Fibroblast of villous mesenchyme (primary cell): Measurements from ENCODE around the gene ANO2. TPM values are rescaled to one million over a fixed set of nuclear protein-coding genes. Genes with fewer than 3 reads are reported as not detected.

ENCODE experiments used
- DNase-seq: peaks from one replicate; pipeline ENCODE4 v3.0.0-alpha.2; 2010; ENCODE audit warnings: low read depth
- H3K4me3 ChIP-seq: 2 replicates; pipeline ENCODE4 v1.5.1; 2011; ENCODE audit warnings: low read depth, mild to moderate bottlenecking, low read length
- total RNA-seq: library from RNA; depleted of rRNA; stranded (reverse); fragments of >200 nt; gene quantifications from 2 replicates; pipeline ENCODE4 v1.2.3, GENCODE V29; 2012
- TF ChIP-seq, protein P1 (sequence below): IDR thresholded peaks from 2 replicates; pipeline ENCODE4 v1.5.1; 2012; ENCODE audit warnings: low read depth, mild to moderate bottlenecking, low read length; ENCODE audit not compliant: insufficient read depth

Gene ANO2
- total RNA-seq, 1 donor, result 0.43 TPM

- DNase-seq, result no peak
- TF ChIP-seq, protein P1, sequence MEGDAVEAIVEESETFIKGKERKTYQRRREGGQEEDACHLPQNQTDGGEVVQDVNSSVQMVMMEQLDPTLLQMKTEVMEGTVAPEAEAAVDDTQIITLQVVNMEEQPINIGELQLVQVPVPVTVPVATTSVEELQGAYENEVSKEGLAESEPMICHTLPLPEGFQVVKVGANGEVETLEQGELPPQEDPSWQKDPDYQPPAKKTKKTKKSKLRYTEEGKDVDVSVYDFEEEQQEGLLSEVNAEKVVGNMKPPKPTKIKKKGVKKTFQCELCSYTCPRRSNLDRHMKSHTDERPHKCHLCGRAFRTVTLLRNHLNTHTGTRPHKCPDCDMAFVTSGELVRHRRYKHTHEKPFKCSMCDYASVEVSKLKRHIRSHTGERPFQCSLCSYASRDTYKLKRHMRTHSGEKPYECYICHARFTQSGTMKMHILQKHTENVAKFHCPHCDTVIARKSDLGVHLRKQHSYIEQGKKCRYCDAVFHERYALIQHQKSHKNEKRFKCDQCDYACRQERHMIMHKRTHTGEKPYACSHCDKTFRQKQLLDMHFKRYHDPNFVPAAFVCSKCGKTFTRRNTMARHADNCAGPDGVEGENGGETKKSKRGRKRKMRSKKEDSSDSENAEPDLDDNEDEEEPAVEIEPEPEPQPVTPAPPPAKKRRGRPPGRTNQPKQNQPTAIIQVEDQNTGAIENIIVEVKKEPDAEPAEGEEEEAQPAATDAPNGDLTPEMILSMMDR, result no peak
- H3K4me3 ChIP-seq, result no peak overlapping the region
These were observed 160.5 kb downstream of the ANO2 start for GRCh38 chr12:5784462-5785130.

DNA sequence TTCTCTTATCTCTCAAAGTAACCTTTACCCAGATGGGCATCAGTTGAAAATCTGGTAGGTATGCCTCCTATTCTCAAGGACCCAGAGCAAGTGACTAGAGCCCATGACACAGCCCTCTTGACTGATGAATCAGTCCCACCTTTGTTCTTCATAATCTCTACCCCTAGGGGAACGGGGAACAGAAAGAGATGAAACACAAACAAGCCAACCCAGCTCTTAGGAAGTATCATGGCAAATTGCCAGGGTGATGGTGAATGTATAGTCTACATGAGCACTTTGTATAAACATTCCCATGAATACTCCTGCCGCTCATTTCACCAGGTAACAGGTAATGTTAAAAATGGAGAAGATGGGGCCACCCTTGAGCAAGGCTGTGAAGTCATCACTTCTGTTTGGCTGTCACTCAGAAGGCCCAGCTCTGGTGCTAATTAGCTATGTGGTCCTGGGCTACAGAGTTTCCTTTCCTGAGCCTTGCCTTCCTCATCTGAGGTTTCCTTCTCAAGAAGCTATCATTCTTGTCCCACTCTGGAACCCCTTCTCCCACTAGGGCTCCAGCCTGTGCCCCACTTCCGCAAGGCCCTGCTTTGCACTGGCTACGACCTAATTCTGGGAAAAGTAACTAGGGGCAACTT, 161.7 kb downstream of the ANO2 start:
- TF ChIP-seq, protein P1, result no peak
- DNase-seq, result no peak
- no peak overlapping the region for H3K4me3 ChIP-seq

DNA sequence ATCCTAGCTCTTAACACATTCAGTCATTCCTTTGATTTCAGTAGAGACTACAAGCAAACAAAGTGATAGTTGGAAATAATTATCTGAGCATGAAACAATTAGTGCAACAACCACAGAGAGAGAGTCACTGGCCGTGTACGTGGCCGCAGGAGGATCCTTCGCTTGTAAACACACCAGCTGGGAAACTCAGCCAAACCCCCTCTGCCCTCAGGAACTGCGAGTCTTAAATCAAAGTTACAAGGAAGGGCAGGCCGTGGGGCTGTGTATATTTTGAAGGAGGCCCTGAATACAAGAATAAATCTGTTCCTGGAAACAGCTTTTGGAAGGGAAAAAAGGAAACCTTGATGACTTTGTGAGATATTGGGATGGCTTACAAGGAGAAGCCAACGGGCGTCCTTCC, 164.5 kb downstream of the ANO2 start:
- no peak for DNase-seq
- H3K4me3 ChIP-seq, result no peak overlapping the region
- TF ChIP-seq, protein P1, result no peak

GRCh38 chr12:5779401-5779800, 165.7 kb downstream of the ANO2 start:
- H3K4me3 ChIP-seq, result no peak overlapping the region
- TF ChIP-seq, protein P1, result no peak

GRCh38 chr12:5778821-5779220, 166.2 kb downstream of the ANO2 start:
- TF ChIP-seq, protein P1, result no peak
- no peak for DNase-seq
- no peak overlapping the region for H3K4me3 ChIP-seq

More at GRCh38 chr12:5779401-5779800, 165.7 kb downstream of the ANO2 start:
- DNase-seq, result no peak

DNA sequence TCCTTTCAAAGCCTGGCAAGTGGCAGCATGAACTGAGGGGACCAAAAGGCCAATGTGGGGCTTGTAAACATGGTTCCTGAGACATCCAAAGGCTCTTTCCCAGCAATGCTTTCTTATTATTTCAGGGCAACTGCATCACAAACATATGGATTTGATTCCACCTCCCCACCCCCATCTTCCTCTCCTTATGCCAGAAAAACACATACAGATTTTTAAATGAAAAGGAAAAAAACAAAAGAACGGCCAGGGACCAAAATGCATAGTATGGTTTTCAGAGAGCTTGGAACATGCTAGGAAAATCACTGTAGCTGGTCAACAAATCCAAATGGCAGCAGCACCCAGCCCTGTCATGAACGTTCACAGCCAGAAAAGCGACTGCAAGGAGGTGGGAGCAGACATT, 167.6 kb downstream of the ANO2 start:
- H3K4me3 ChIP-seq, result no peak overlapping the region
- TF ChIP-seq, protein P1, result no peak
- no peak for DNase-seq
